Stimulated activated CD4-positive, alpha-beta T cell treated with anti-CD3 and anti-CD28 coated beads, TNF-alpha, amount 100 ng/mL, for 24 hours (primary cell): ENCODE results near the gene ALOX5.

ENCODE experiments used
- DNase-seq, 3 experiments: peaks; one replicate each; pipeline ENCODE4 v3.0.0-alpha.2; 2020; ENCODE audit warnings: low read depth in 3 of 3

The ALOX5 gene

GRCh38 chr10:45443101-45444009, 69.3 kb downstream of the ALOX5 start:
- no peak for DNase-seq

- DNase-seq = no peak
Observed at GRCh38 chr10:45444022-45444421, 70.0 kb downstream of the ALOX5 start.

- DNase-seq = no peak
Observed at GRCh38 chr10:45444976-45445898, 71.2 kb downstream of the ALOX5 start.

- no peak for DNase-seq
Observed at GRCh38 chr10:45446858-45447257, 72.8 kb downstream of the ALOX5 start.

- DNase-seq = no peak
Observed at GRCh38 chr10:45447416-45447815, 73.4 kb downstream of the ALOX5 start.

GRCh38 chr10:45450866-45451265, 76.8 kb downstream of the ALOX5 start:
- no peak for DNase-seq

GRCh38 chr10:45451407-45451806, 77.4 kb downstream of the ALOX5 start:
- DNase-seq = no peak

- no peak for DNase-seq
Observed at GRCh38 chr10:45452268-45452667, 78.3 kb downstream of the ALOX5 start.

- no peak for DNase-seq
Observed at GRCh38 chr10:45452743-45453452, 78.9 kb downstream of the ALOX5 start.

GRCh38 chr10:45453639-45454255, 79.7 kb downstream of the ALOX5 start:
- no peak for DNase-seq

- no peak for DNase-seq
Observed at GRCh38 chr10:45454262-45454661, 80.2 kb downstream of the ALOX5 start.

GRCh38 chr10:45454859-45455258, 80.8 kb downstream of the ALOX5 start:
- no peak for DNase-seq

GRCh38 chr10:45456233-45456632, 82.2 kb downstream of the ALOX5 start:
- DNase-seq = no peak

- DNase-seq = no peak
Observed at GRCh38 chr10:45456822-45457221, 82.8 kb downstream of the ALOX5 start.

GRCh38 chr10:45457487-45457886, 83.5 kb downstream of the ALOX5 start:
- DNase-seq = no peak

- DNase-seq = no peak
Observed at GRCh38 chr10:45460235-45460878, 86.3 kb downstream of the ALOX5 start.

GRCh38 chr10:45461034-45461433, 87.0 kb downstream of the ALOX5 start:
- DNase-seq = no peak

GRCh38 chr10:45463244-45464116, 89.5 kb downstream of the ALOX5 start:
- no peak for DNase-seq

- peak; percentile 54 to 70 (median 64) for DNase-seq
Observed at GRCh38 chr10:45464958-45465567, 91.0 kb downstream of the ALOX5 start.

- DNase-seq = no peak
Observed at GRCh38 chr10:45466784-45467183, 92.8 kb downstream of the ALOX5 start.
